ENCODE results near the gene THEMIS2. TPM values are rescaled to one million over a fixed set of nuclear protein-coding genes. Genes with fewer than 3 reads are reported as not detected.
A peak's percentile ranks its signal among the peaks of the same experiment; 100 is the strongest.

Gene THEMIS2
- total RNA-seq, 1 experiment from 2014 or later, result 17.2 TPM

GRCh38 chr1:27862004-27862403 is 10.3 kb upstream of the THEMIS2 start:
- Histone ChIP-seq H2BK20ac (ENCODE audit: low read depth, low read length, poor library complexity, severe bottlenecking) (no peak overlapping the region), H3K23ac (ENCODE audit: insufficient read length, low read depth, low read length) (no peak overlapping the region), H4K91ac (ENCODE audit: insufficient read length, low read depth, low read length) (no peak overlapping the region), H2BK15ac (ENCODE audit: low read depth, low read length) (no peak overlapping the region), H3K27me3 (ENCODE audit: insufficient read depth, low read length) (no peaks in the 10 kb centered on the region), H4K5ac (ENCODE audit: insufficient read length, low read depth, low read length) (no peak overlapping the region), H3K14ac (ENCODE audit: insufficient read depth, low read length) (no peak overlapping the region), H3K9me3 (ENCODE audit: control insufficient read depth, low read depth, low read length) (no peaks in the 10 kb centered on the region), H3K27ac (ENCODE audit: insufficient read length, low read depth, low read length) (no peak overlapping the region), H2BK120ac (ENCODE audit: low read depth, low read length, poor library complexity, severe bottlenecking) (no peak overlapping the region), H2BK5ac (ENCODE audit: insufficient read length, low read length) (no peak overlapping the region), H3K56ac (ENCODE audit: insufficient read length, low read depth, low read length) (no peak overlapping the region), H3K4me2 (ENCODE audit: insufficient read depth, insufficient read length, low read length) (no peak overlapping the region), H3K9ac (ENCODE audit: extremely low read depth, insufficient read length, low read length) (no peak overlapping the region), H3K23me2 (ENCODE audit: insufficient read length, low read depth, low read length, poor library complexity, severe bottlenecking) (no peaks in the 10 kb centered on the region), H3T11ph (ENCODE audit: low read length) (no peak overlapping the region), H3K79me2 (ENCODE audit: insufficient read depth, low read length) (no peaks in the 10 kb centered on the region), H2AFZ (ENCODE audit: low read length) (no peak overlapping the region), H4K20me1 (ENCODE audit: control insufficient read depth, insufficient read depth, insufficient read length) (no peaks in the 10 kb centered on the region), H4K8ac (replicated peaks; ENCODE audit: insufficient read length, low read depth, low read length) (no peak overlapping the region), H3K79me1 (ENCODE audit: insufficient read depth, low read depth, low read length, poor library complexity, severe bottlenecking) (no peaks in the 10 kb centered on the region), H2AK5ac (ENCODE audit: insufficient read length, low read length) (no peak overlapping the region), H3K4ac (ENCODE audit: low read depth, low read length) (no peak overlapping the region), H3K4me1 (ENCODE audit: insufficient read depth, low read length) (no peaks in the 10 kb centered on the region), H2BK12ac (ENCODE audit: insufficient read length, low read depth, low read length) (no peak overlapping the region), H3K18ac (ENCODE audit: insufficient read length, low read depth, low read length) (no peak overlapping the region)
- peak overlapping the region in 1 of 2 experiments; percentile 9; a peak in 1 of 5 replicates for H3K4me3 Mint-ChIP-seq
- H3K9me3 Mint-ChIP-seq, result no peaks in the 10 kb centered on the region
- no peak for DNase-seq
- no peaks in the 10 kb centered on the region for H3K36me3 Mint-ChIP-seq (ENCODE audit: insufficient read depth in 1 of 3, low read depth in 3 of 3)
- H3K4me1 Mint-ChIP-seq, result peaks cover 19 to 27% of the 10 kb centered on the region in 2 experiments
- no peak for TF ChIP-seq CTCF (conservative IDR thresholded peaks at IDR 0.05)
- peak overlapping the region in 1 of 3 experiments; percentile 23; a peak in 1 of 7 replicates for H3K27ac Mint-ChIP-seq
- no peaks in the 10 kb centered on the region; the same call in 1 of the 2 replicates for H3K27me3 Mint-ChIP-seq (ENCODE audit: low read depth)
- WGBS (ENCODE audit: extremely low coverage, insufficient read length, low lambda C conversion rate), result no CpG with 5 or more reads among the region's 3 CpGs

All from H9 (cell line).